ENCODE measurements around the gene APELA.

DNA sequence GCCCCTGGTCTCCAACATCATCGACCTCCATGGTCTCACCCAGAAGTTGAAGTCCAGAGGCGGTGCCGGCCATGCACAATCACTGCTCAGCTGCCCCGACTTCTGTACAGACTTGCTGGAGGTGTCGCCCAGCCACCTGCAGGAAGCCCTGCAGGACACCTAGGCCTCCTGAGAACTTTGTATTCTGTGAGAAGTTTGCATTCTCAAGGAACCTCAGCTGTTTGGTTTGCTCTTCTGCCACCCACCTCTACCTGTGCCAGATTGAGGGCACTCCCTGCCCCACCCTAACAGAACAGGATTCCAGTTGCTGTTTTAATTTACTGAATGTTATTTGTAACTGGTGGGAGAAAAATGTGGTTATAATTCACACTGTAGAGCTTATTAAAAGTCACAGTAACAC is 53.7 kb downstream of the APELA start:
- TF ChIP-seq CTCF (IDR thresholded peaks at IDR 0.05; ENCODE audit: low read length): no peak
- TF ChIP-seq EZH2phosphoT487 (IDR thresholded peaks at IDR 0.05; ENCODE audit: low read length): no peak

All from MM.1S (cell line).